ENCODE measurements around the gene ACTMAP. TPM values are rescaled to one million over a fixed set of nuclear protein-coding genes. Genes with fewer than 3 reads are reported as not detected.

Gene ACTMAP
- total RNA-seq, 1 donor from 2014 or later = 20.7 TPM

- DNase-seq = peak; percentile 81
- Mint-ChIP-seq H3K27ac (ENCODE audit: unreplicated experiment) (peak overlapping the region; percentile 92), H3K9me3 (ENCODE audit: unreplicated experiment) (peaks cover 15% of the 10 kb centered on the region), H3K4me3 (ENCODE audit: unreplicated experiment) (peak overlapping the region; percentile 78), H3K27me3 (ENCODE audit: unreplicated experiment) (peaks cover 19% of the 10 kb centered on the region), H3K36me3 (ENCODE audit: unreplicated experiment) (no peaks in the 10 kb centered on the region), H3K4me1 (ENCODE audit: low read depth, unreplicated experiment) (peaks cover 27% of the 10 kb centered on the region)
- no peak for TF ChIP-seq CTCF (IDR thresholded peaks at IDR 0.05; ENCODE audit: partially characterized antibody, unreplicated experiment)
Measured at GRCh38 chr19:40739871-40740703, 10.2 kb downstream of the ACTMAP start.

- no peaks in the 10 kb centered on the region for H3K36me3 Mint-ChIP-seq (ENCODE audit: unreplicated experiment)
- H3K9me3 Mint-ChIP-seq (ENCODE audit: unreplicated experiment) = peaks cover 15% of the 10 kb centered on the region
- H3K4me1 Mint-ChIP-seq (ENCODE audit: low read depth, unreplicated experiment) = peaks cover 27% of the 10 kb centered on the region
- peak overlapping the region; percentile 92 for H3K27ac Mint-ChIP-seq (ENCODE audit: unreplicated experiment)
- H3K4me3 Mint-ChIP-seq (ENCODE audit: unreplicated experiment) = peak overlapping the region; percentile 76
- H3K27me3 Mint-ChIP-seq (ENCODE audit: unreplicated experiment) = peaks cover 19% of the 10 kb centered on the region
- DNase-seq = no peak
- no peak for TF ChIP-seq CTCF (IDR thresholded peaks at IDR 0.05; ENCODE audit: partially characterized antibody, unreplicated experiment)
Measured at GRCh38 chr19:40739030-40739839, 11.0 kb downstream of the ACTMAP start.

- no peak overlapping the region for H3K27ac Mint-ChIP-seq (ENCODE audit: unreplicated experiment)
- no peak for DNase-seq
- no peaks in the 10 kb centered on the region for H3K36me3 Mint-ChIP-seq (ENCODE audit: unreplicated experiment)
- TF ChIP-seq CTCF (IDR thresholded peaks at IDR 0.05; ENCODE audit: partially characterized antibody, unreplicated experiment) = no peak
- H3K27me3 Mint-ChIP-seq (ENCODE audit: unreplicated experiment) = peaks cover 14% of the 10 kb centered on the region
- H3K9me3 Mint-ChIP-seq (ENCODE audit: unreplicated experiment) = peaks cover 15% of the 10 kb centered on the region
- no peak overlapping the region for H3K4me3 Mint-ChIP-seq (ENCODE audit: unreplicated experiment)
- H3K4me1 Mint-ChIP-seq (ENCODE audit: low read depth, unreplicated experiment) = peaks cover 27% of the 10 kb centered on the region
Measured at GRCh38 chr19:40737102-40737644, 13.1 kb downstream of the ACTMAP start.

GRCh38 chr19:40736661-40737060, 13.6 kb downstream of the ACTMAP start:
- H3K36me3 Mint-ChIP-seq (ENCODE audit: unreplicated experiment) = no peaks in the 10 kb centered on the region
- DNase-seq = no peak
- H3K4me3 Mint-ChIP-seq (ENCODE audit: unreplicated experiment) = no peak overlapping the region
- H3K9me3 Mint-ChIP-seq (ENCODE audit: unreplicated experiment) = peaks cover 12% of the 10 kb centered on the region
- peaks cover 11% of the 10 kb centered on the region for H3K27me3 Mint-ChIP-seq (ENCODE audit: unreplicated experiment)
- TF ChIP-seq CTCF (IDR thresholded peaks at IDR 0.05; ENCODE audit: partially characterized antibody, unreplicated experiment) = no peak
- no peak overlapping the region for H3K27ac Mint-ChIP-seq (ENCODE audit: unreplicated experiment)
- peaks cover 22% of the 10 kb centered on the region for H3K4me1 Mint-ChIP-seq (ENCODE audit: low read depth, unreplicated experiment)

All from glutamatergic neuron (in vitro differentiated cells).